ENCODE data around the gene SLC7A9. TPM values are rescaled to one million over a fixed set of nuclear protein-coding genes. Genes with fewer than 3 reads are reported as not detected.

Gene SLC7A9
- total and polyA plus RNA-seq, 2 donors (not counting 3 experiments of a cell fraction or from before 2014, with no cell fraction given) = 0.06 TPM; not detected in 1

DNA sequence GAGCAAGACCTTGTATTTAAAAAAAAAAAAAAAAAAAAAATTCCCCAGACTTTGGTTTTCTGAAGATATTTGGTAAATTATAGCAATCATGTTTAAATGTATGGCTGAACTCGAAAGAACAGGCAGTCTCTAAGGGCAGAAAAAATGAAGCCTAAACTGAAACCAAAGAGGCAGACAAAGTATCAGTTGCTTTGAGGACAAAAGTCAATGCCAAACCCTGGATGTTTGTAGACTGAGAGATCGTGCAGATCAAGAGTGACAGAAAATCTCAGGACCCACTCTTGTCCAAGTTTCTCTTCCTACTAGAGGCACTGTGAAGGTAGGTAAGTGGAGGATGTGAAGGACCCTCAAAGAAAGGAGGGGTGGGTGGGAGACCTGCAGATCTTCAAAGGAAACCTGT, 11.1 kb upstream of the SLC7A9 start:
- no peak for FAIRE-seq
- CTCF ChIA-PET = no interaction called here
- BruUV-seq (replicated peaks) = no TSS peak

DNA sequence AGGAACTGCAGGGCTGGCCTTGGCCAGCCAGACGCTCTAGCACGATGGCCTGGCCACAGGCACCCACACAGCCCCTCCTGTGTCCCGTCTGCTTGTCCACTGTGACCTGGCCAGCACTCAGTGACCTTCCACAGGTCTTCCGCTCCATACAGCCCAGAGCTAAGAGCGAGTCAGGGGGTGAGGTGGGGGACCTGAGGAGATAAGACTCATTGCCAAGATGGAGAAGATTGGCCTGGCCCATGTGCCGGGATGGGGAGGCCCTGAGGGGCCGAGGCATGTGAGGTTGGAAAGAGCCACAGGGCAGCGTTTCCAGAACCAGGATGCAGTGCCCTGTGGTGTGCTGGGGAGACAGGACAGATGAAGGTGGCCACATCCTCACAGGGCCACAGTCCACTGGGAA, 10.2 kb upstream of the SLC7A9 start:
- no peak overlapping the region for H3K4me2 ChIP-seq (ENCODE audit: insufficient read depth, low read length)
- TF ChIP-seq, protein P1, sequence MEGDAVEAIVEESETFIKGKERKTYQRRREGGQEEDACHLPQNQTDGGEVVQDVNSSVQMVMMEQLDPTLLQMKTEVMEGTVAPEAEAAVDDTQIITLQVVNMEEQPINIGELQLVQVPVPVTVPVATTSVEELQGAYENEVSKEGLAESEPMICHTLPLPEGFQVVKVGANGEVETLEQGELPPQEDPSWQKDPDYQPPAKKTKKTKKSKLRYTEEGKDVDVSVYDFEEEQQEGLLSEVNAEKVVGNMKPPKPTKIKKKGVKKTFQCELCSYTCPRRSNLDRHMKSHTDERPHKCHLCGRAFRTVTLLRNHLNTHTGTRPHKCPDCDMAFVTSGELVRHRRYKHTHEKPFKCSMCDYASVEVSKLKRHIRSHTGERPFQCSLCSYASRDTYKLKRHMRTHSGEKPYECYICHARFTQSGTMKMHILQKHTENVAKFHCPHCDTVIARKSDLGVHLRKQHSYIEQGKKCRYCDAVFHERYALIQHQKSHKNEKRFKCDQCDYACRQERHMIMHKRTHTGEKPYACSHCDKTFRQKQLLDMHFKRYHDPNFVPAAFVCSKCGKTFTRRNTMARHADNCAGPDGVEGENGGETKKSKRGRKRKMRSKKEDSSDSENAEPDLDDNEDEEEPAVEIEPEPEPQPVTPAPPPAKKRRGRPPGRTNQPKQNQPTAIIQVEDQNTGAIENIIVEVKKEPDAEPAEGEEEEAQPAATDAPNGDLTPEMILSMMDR (IDR thresholded peaks at IDR 0.05; ENCODE audit: extremely low read depth in 1 of 2, insufficient read depth in 1 of 2, low read depth in 1 of 2, low read length in 2 of 2) = no peak
- TF ChIP-seq GATA2 (IDR thresholded peaks at IDR 0.05; ENCODE audit: insufficient read depth, insufficient read length, low read depth, low read length) (no peak), EZH2 (IDR thresholded peaks at IDR 0.05; ENCODE audit: borderline replicate concordance, low read depth, low read length, severe bottlenecking) (no peak), POLR2A (IDR thresholded peaks at IDR 0.05; ENCODE audit: low read depth, low read length) (no peak), MYC (IDR thresholded peaks at IDR 0.05; ENCODE audit: low read depth, low read length) (no peak), JUN (IDR thresholded peaks at IDR 0.05; ENCODE audit: borderline replicate concordance, insufficient read depth, insufficient read length, low read depth) (no peak), POLR2AphosphoS5 (IDR thresholded peaks at IDR 0.05; ENCODE audit: insufficient read depth, low read depth, low read length) (no peak), FOS (IDR thresholded peaks at IDR 0.05; ENCODE audit: borderline replicate concordance, insufficient read depth, low read length) (no peak)
- TF ChIP-seq, protein P2, sequence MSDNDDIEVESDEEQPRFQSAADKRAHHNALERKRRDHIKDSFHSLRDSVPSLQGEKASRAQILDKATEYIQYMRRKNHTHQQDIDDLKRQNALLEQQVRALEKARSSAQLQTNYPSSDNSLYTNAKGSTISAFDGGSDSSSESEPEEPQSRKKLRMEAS (IDR thresholded peaks at IDR 0.05; ENCODE audit: insufficient read depth, insufficient read length) = no peak
- H3K36me3 ChIP-seq (ENCODE audit: control insufficient read depth in 2 of 2, extremely low read depth in 1 of 2, insufficient read depth in 2 of 2, low read length in 2 of 2) = no peaks in the 10 kb centered on the region
- no peaks in the 10 kb centered on the region for H3K9me1 ChIP-seq (replicated peaks; ENCODE audit: control insufficient read depth, extremely low read depth, insufficient read depth, low read length)
- H4K20me1 ChIP-seq (replicated peaks; ENCODE audit: control insufficient read depth, extremely low read depth, insufficient read depth, low read length) = no peaks in the 10 kb centered on the region
- intact Hi-C loops (cut with micrococcal nuclease) = no loop called here
- ChIA-PET CTCF (no interaction called here), POLR2A (no interaction called here)
- no peak overlapping the region for H2AFZ ChIP-seq (ENCODE audit: low read depth, low read length)
- no peak for DNase-seq (ENCODE audit: low read depth, low spot score)
- no peak overlapping the region for H3K4me3 ChIP-seq (replicated peaks in 1 of 3; ENCODE audit: insufficient read depth in 1 of 3, low read depth in 1 of 3, low read length in 3 of 3)
- dilution Hi-C loops (cut with MboI; ENCODE audit: extremely low pct_ligation_motif_present, low sequenced_read_pairs) = no loop called here
- H3K4me1 ChIP-seq (ENCODE audit: control insufficient read depth, extremely low read depth, insufficient read depth, low read length) = no peaks in the 10 kb centered on the region
- H3K27me3 ChIP-seq (ENCODE audit: control insufficient read depth in 2 of 2, insufficient read depth in 2 of 2, low read length in 2 of 2) = no peaks in the 10 kb centered on the region
- H3K9me3 ChIP-seq (replicated peaks; ENCODE audit: control insufficient read depth, insufficient read depth, low read length) = no peaks in the 10 kb centered on the region
- no peak overlapping the region for H3K27ac ChIP-seq (ENCODE audit: insufficient read depth, low read depth, low read length)
- no TSS peak for BruUV-seq (replicated peaks)
- no peak overlapping the region for H3K9ac ChIP-seq (replicated peaks; ENCODE audit: extremely low read depth, insufficient read depth, low read length)
- no peaks in the 10 kb centered on the region for H3K79me2 ChIP-seq (ENCODE audit: control insufficient read depth, insufficient read depth, low read length)
- FAIRE-seq = no peak

More for the DNA sequence above, 11.1 kb upstream of the SLC7A9 start:
- no peak for DNase-seq (ENCODE audit: low read depth, low spot score)
- H2AFZ ChIP-seq (ENCODE audit: low read depth, low read length) = no peak overlapping the region
- intact Hi-C loops (cut with micrococcal nuclease) (no loop called here), dilution Hi-C loops (cut with MboI; ENCODE audit: extremely low pct_ligation_motif_present, low sequenced_read_pairs) (no loop called here)
- no peaks in the 10 kb centered on the region for H3K9me3 ChIP-seq (replicated peaks; ENCODE audit: control insufficient read depth, insufficient read depth, low read length)
- no peaks in the 10 kb centered on the region for H3K27me3 ChIP-seq (ENCODE audit: control insufficient read depth in 2 of 2, insufficient read depth in 2 of 2, low read length in 2 of 2)
- no peak overlapping the region for H3K27ac ChIP-seq (ENCODE audit: insufficient read depth, low read depth, low read length)
- no peaks in the 10 kb centered on the region for H3K79me2 ChIP-seq (ENCODE audit: control insufficient read depth, insufficient read depth, low read length)
- no peak overlapping the region for H3K4me2 ChIP-seq (ENCODE audit: insufficient read depth, low read length)
- H3K36me3 ChIP-seq (ENCODE audit: control insufficient read depth in 2 of 2, extremely low read depth in 1 of 2, insufficient read depth in 2 of 2, low read length in 2 of 2) = no peaks in the 10 kb centered on the region
- H3K4me3 ChIP-seq (replicated peaks in 1 of 3; ENCODE audit: insufficient read depth in 1 of 3, low read depth in 1 of 3, low read length in 3 of 3) = no peak overlapping the region
- POLR2A ChIA-PET = no interaction called here
- H4K20me1 ChIP-seq (replicated peaks; ENCODE audit: control insufficient read depth, extremely low read depth, insufficient read depth, low read length) = no peaks in the 10 kb centered on the region
- TF ChIP-seq, protein P1 (IDR thresholded peaks at IDR 0.05; ENCODE audit: extremely low read depth in 1 of 2, insufficient read depth in 1 of 2, low read depth in 1 of 2, low read length in 2 of 2) = no peak
- TF ChIP-seq GATA2 (IDR thresholded peaks at IDR 0.05; ENCODE audit: insufficient read depth, insufficient read length, low read depth, low read length) (no peak), MYC (IDR thresholded peaks at IDR 0.05; ENCODE audit: low read depth, low read length) (no peak), EZH2 (IDR thresholded peaks at IDR 0.05; ENCODE audit: borderline replicate concordance, low read depth, low read length, severe bottlenecking) (no peak), FOS (IDR thresholded peaks at IDR 0.05; ENCODE audit: borderline replicate concordance, insufficient read depth, low read length) (no peak)
- no peaks in the 10 kb centered on the region for H3K9me1 ChIP-seq (replicated peaks; ENCODE audit: control insufficient read depth, extremely low read depth, insufficient read depth, low read length)
- H3K9ac ChIP-seq (replicated peaks; ENCODE audit: extremely low read depth, insufficient read depth, low read length) = no peak overlapping the region
- no peaks in the 10 kb centered on the region for H3K4me1 ChIP-seq (ENCODE audit: control insufficient read depth, extremely low read depth, insufficient read depth, low read length)
